ENCODE results near the gene SCP2.

DNA sequence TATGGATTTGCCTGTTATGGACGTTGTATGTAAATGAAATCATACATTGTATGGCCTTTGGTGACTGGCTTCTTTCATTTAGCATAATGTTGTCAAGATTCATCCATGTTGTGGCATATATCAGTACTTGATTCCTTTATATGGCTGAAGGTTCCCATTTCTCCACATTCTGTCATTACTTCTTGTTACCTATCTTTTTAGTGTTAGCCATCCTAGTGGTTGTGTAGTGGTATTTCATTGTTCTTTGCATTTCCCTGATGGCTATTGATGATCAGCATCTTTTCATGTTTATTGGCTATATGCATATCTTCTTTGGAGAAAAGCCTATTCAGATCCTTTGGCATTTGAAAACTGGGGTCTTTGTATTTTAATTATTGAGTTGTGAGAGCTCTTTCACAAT is 95.1 kb downstream of the SCP2 start:
- TF ChIP-seq, protein P1, sequence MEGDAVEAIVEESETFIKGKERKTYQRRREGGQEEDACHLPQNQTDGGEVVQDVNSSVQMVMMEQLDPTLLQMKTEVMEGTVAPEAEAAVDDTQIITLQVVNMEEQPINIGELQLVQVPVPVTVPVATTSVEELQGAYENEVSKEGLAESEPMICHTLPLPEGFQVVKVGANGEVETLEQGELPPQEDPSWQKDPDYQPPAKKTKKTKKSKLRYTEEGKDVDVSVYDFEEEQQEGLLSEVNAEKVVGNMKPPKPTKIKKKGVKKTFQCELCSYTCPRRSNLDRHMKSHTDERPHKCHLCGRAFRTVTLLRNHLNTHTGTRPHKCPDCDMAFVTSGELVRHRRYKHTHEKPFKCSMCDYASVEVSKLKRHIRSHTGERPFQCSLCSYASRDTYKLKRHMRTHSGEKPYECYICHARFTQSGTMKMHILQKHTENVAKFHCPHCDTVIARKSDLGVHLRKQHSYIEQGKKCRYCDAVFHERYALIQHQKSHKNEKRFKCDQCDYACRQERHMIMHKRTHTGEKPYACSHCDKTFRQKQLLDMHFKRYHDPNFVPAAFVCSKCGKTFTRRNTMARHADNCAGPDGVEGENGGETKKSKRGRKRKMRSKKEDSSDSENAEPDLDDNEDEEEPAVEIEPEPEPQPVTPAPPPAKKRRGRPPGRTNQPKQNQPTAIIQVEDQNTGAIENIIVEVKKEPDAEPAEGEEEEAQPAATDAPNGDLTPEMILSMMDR (IDR thresholded peaks at IDR 0.05; ENCODE audit: insufficient read depth, low read length, poor library complexity, severe bottlenecking), result no peak
- TF ChIP-seq EZH2phosphoT487 (conservative IDR thresholded peaks at IDR 0.05; ENCODE audit: low read length), result no peak
